ENCODE data around the gene WDR20.
"Not testable (repeated sequence)": the region's sequence is repeated elsewhere in the genome, so short reads cannot be mapped to it uniquely, and the experiment has no call there.

GRCh38 chr14:102134719-102135118, 5.0 kb upstream of the WDR20 start:
- TF ChIP-seq E2F8 (IDR thresholded peaks at IDR 0.05; ENCODE audit: low read depth, partially characterized antibody); NR2F1 (conservative IDR thresholded peaks at IDR 0.05); PAX5 (IDR thresholded peaks at IDR 0.05; ENCODE audit: borderline replicate concordance, low read depth, low read length); SREBF2 (IDR thresholded peaks at IDR 0.05; ENCODE audit: low read length); RELA (IDR thresholded peaks at IDR 0.05; ENCODE audit: borderline replicate concordance, partially characterized antibody); POLR2A (IDR thresholded peaks at IDR 0.05; ENCODE audit: low read depth, low read length); CTCF (IDR thresholded peaks at IDR 0.05 in 2 of 3, conservative IDR thresholded peaks at IDR 0.05 in 1 of 3; ENCODE audit: control insufficient read depth in 2 of 3, extremely low read depth in 1 of 3, insufficient read depth in 1 of 3, low read depth in 3 of 3, low read length in 3 of 3); NFIC (IDR thresholded peaks at IDR 0.05; ENCODE audit: low read depth, low read length); EZH2 (IDR thresholded peaks at IDR 0.05; ENCODE audit: borderline replicate concordance, control insufficient read depth, low read depth, low read length): not testable (repeated sequence)

Measured in GM12878 (cell line).